GM21528 (cell line): Measurements from ENCODE around the gene TNMD.
"Not testable (repeated sequence)": the region's sequence is repeated elsewhere in the genome, so short reads cannot be mapped to it uniquely, and the experiment has no call there.

ENCODE experiments used
- ATAC-seq: cut with Tn5 transposase; IDR thresholded peaks from one replicate; pipeline ENCODE4 v1.9.1; 2021; ENCODE audit warnings: mild to moderate bottlenecking, moderate library complexity; ENCODE audit not compliant: unreplicated experiment, low FRiP score

TNMD gene

DNA sequence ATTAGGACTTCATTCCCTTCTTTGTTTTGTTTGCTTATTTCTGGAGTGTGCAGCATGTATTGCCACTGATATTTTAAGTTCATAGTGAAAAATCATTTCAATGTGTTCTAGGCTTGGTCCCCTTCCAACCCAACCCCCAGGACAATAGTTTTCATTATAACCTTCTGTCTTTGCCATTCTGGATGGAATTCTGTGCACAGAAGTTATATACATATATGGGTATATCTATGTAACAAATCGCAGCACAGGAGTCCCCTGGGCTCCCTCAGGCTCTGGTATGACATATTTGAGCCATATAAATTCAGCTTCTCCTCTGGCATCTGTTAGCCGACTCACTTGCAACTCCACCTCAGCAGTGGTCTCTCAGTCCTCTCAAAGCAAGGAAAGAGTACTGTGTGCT, at the start of gene TNMD:
TSS of gene TNMD (plus strand) at position 326 of the 400 bp plus-strand sequence. CDS start 83 bp downstream, outside the sequence.
- no peak for ATAC-seq

DNA sequence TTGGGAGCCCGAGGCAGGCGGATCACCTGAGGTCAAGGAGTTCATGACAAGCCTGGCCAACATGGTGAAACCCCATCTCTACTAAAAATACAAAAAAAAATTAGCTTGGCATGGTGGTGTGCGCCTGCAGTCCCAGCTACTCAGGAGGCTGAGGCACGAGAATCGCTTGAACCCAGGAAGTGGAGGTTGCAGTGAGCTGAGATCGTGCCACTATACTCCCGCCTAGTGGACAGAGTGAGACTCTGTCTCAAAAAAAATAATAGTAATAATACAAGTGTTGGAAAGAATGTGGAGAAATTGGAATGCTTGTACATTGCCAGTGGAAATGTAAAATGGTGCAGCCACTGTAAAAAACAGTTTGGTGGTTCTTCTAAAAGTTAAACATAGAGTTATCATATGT, 19.2 kb upstream of the TNMD start:
- not testable (repeated sequence) for ATAC-seq

DNA sequence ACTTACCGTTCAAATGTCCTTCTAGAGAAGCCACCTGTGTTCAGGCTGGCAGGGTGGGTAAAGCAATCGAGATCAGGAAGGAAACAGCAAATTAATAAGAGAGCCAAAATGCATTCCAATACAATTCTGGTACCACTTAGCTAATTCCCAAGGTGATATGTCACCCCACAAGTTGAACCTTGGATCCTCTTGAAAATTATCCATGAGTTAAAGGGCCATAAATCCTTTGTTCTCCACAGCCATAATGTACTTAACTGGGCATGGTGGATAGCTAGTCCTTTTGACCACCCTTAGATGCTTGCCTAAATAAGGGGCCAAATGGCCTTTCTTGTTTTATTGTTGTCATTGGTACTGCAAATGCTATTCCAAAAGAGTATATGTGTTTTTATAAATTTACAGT, 2.0 kb downstream of the TNMD start:
- no peak for ATAC-seq

DNA sequence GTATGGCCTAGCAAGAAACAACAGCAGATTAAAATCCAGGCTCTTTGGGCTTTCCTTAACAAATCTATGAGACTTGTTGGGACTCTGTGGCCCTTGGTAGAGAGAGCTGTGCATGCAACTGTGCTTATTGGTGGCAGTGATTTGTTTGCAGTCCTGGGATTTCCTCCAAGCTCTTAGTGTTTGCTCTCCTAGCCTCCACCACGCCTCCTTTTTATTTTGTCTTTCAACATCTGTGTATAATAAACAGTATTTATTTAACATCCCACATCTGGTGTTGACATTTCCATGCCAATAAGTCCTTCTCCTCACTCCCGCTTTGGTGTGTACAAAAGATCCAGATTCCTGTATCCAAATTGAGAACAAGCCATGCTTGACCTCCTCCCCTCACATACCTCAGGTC, 3.1 kb downstream of the TNMD start:
- no peak for ATAC-seq

DNA sequence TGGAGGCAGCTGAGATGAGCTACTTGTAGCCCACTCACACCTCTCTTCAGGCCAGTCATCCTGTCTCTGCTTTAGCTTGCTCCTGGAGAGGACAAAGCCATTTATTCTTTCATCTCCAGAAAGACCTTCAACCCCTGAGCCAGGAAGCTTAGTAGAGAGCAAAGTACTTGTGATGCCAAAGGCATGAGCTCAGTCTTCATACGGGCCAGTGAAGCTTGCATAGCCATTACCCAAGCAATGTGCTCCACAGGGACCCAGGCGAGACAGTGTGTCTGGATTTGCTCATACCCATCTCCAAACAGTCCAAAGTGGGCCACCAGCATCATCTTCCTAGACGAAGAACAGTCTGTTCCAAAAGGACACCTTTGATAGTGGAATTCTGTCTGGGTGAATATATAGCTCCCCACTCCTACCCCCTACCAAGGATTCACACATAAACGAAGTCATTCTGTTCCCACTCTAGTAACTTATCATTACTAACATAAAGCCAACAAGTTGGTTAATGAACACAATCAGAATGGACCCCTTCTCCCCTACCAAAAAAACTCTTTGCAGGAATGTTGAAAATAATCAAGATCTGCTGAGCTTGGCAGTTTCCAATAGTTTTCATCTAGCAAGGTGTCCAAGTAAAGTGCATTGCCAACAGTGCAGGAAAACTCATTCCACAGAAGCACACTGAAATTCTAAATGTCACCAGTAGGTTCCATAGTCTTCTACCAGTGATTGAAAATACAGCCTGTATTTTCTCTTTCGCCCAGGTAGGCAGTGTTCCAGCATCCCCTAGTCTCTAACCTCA, 6.7 kb downstream of the TNMD start:
- no peak for ATAC-seq

DNA sequence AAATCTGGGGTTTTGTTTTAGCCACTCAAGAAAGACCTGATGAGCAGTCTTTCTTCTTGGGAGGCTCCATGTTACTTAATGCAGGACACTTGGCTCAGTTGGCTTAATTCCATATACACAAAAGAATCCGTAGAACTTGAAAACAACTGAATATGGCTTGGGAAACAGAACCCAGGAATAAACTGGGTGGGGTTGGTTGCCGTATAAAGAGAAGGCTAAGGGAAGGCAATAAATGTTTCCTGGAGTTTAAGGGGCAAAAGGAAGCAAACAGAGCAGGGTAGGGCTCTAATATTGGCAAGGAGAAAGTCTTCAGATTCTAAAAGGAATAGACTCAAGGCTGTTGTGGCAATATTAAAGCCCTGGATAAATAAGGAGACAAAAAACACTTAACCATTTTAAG, 8.4 kb downstream of the TNMD start:
- ATAC-seq, result no peak

DNA sequence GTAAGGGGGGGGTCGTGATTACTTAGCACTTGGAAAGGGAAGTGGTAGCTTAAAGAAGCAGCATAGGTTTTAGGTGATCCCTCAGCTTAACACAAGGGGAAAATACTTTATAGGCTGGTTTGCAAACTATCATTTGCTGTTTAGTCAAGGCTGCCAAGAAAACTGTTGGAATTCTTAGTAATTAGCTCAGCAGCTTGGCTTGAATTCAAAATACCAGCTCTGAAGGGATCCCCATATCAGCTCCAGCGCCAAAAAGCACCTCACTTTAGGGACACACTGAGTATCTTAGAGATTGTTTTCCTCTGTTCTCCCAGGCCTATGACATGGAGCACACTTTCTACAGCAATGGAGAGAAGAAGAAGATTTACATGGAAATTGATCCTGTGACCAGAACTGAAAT, 8.8 kb downstream of the TNMD start:
- no peak for ATAC-seq

DNA sequence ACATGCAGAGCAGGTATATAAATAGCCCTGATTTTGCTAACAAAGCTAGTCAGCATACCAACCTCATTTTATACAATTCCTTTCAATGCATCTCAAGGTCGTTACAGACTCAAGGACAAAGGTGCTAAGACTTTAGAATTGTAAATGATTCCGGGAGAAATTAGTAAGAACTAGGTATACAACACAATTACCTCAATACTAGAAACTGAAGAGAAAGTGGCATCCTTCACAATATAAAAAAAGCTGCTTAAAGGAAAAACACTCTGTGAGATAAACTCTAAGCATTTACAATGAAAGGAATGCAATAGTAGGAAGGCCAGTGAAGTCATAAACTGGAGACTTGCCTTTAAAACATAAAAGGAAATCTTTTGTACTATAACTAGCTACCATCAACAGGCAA, 11.9 kb downstream of the TNMD start:
- no peak for ATAC-seq

DNA sequence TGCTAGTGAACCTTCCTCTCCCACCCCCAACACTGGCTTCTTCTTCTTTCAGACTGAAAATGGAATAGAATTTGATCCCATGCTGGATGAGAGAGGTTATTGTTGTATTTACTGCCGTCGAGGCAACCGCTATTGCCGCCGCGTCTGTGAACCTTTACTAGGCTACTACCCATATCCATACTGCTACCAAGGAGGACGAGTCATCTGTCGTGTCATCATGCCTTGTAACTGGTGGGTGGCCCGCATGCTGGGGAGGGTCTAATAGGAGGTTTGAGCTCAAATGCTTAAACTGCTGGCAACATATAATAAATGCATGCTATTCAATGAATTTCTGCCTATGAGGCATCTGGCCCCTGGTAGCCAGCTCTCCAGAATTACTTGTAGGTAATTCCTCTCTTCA, 14.7 kb downstream of the TNMD start:
- ATAC-seq, result no peak

DNA sequence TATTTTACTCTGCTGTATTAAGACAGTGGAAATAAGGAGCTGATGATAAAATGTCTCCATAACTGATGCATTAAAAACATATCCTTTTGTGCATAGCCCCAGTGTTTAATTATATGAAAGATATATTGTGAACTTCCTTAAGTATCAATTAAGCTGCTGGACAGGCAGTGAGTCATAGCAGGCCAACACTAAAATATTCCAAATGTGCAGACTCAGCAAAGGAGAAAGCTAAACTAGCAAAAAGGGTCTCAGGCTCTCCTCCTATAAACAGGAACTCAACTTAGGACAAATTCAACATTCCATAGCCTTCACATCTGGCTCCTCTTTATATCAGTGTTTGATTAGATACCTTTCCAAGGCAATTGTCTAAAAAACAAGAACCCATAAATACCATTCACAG, 15.6 kb downstream of the TNMD start:
- ATAC-seq, result no peak

DNA sequence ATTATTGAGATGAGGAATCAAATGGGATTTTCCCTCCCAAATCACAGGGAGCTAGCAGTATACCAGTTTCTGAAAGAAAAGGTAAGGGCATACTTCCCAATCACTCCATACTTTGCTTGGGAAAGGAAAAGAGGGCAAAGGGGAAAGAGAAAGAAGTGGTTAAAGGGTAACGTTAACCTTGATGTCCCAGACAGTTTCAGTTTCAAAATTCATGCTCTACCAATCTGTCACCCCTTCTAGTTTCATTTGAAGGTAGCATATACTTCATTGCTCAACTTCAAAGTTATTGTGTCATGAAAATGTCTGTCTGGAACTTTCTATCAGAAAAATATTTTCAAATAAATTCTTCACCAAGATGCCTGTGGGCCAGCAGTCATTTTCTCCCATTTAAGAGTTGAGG, 16.0 kb downstream of the TNMD start:
- ATAC-seq, result no peak

DNA sequence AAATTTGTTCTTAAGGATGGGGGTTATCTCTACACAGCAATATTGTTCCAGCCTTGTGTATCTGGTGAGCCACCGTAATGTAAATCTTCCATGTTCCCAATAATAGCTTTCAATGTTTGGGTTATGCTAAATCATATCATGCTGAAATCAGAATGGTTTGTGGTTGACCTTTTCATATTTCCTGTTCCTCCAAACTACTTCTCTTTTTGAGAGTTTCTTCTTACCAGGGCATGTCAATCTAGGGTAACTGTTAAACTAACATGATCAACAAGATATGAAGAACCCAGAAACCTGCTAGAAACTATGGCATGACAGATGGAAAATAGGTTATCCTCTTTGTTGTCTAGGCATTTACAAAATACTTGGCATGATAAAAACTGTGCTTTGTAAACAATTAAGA, 22.0 kb downstream of the TNMD start:
- no peak for ATAC-seq

DNA sequence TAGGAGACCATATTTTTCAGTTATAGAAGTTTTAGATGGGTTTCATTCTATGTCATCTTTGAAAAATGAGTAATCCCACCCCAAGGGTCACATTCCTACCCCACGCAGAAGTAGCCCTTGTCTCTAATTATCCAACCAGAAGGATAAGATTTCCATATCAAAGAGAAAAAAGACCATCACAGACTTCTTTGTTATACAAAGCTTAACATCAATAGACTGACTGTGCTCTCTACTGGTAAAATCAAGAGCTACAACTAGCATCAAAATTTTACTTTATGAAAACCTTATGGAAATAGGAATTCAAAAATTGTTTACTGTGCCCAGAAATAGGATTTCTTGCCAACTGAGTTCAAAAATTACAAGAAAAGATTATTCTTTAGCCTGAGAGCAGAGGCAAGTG, 24.9 kb downstream of the TNMD start:
- ATAC-seq, result no peak

DNA sequence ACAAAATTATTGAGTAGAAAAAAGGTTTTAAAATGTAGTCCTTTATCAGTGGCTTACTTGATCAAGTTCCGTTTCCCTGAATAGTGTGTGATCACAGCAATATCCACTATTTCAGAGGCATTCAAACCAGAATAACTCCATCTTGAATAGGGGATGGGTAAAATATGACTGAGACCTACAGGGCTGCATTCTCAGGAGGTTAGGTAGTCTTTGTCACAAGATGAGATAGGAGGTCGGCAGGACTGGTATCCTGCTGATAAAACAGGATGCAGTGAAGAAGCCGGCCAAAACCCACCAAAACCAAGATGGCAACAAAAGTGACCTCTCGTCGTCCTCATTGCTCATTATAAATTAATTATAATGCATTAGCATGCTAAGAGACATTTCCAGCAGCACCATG, 27.2 kb downstream of the TNMD start:
- no peak for ATAC-seq

DNA sequence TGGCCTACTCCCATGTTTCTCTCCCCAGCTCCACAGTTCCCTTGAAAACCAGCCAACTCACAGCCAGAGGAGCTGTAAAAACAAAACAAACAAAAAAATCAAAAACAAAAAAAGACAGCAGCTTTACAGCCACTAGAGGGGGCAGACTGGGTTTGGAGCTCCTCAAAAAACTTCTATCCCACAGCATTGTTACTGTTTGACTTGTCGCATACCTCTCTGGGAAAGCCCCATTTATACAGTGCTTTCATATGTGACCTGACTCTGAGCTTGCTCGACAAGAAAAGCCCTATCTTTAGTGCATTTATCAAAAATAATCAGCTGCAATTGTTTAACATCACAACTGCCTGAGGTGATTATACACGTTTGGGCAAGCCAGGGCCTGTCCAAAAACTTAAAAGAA, 30.3 kb downstream of the TNMD start:
- ATAC-seq, result peak; percentile 94

DNA sequence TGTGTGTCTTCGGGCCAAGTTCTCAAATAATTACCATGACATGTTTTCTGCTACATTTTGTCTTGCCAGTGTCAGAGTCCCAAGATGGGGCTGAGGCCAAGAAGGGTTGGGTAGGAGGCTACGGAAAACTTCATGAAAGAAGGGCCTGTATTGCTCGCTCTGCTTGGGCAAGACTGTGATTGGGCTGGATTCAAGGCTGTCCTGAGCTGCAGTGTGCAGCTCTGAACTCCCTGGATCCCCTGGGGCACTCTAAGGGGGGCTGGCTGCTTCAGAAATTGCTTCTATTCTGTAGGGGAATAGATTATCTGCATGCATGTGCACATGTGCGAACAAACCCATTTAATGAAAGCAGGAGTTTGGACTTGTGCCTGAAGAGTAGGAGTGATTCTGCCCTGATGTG, 38.3 kb downstream of the TNMD start:
- no peak for ATAC-seq

DNA sequence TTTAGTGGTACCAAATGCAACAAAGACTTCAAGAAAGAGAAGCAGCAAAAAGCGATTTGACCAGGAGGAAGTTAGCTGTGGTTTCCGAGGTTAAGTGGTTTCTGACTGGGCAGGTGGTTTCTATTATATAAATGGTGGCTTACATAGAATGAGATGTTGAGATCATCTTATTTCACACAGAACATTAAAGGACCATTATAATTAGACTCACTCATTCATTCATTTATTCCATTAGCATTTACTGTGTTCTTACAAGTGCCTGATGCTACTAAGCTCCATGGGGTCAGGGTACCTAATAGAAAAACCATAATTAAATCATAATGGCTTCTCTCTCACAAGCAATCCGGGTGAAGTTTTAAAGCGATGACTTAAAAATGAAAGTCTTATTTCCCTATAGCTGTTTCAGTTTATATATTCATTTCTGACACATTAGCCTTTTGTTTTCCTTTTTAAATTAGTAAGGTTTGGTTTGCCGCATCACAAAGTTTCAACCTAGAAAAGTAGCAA, 41.3 kb downstream of the TNMD start:
- ATAC-seq, result peak; percentile 97

DNA sequence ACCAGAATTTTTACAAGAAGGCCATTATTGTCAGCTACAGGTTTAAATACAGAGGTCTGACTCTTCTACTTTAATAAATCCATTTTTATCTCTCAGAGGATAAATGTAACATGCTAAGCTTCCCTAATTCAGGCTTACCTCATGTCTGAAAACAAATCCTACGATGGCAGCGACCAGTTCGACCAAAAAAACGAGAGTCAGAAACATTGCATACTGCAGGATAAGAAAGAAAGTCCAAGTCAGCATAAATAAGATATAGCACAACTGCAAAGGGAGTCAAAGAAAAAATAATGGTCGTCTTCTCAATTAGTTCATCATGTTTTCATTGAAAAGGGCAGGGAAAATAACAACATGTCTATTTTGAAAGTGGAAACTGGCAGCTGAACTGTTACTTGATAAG, 50.3 kb downstream of the TNMD start:
- ATAC-seq, result no peak

DNA sequence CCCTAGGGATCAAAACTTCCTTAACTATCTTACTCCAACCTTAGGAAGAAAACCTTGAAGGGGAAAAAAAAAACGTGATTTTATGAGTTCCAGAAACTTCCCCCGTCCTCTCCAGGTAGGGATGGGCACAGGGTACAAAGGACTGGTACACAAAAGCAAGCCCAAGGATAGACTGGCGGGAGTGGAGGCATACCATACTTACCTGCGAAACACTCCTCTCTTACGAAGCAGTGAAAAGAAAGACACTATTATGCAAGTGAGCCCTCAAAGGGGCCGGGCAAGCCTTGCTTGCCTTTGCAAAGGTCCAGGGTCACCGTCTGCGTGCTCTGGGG, 51.2 kb downstream of the TNMD start:
- no peak for ATAC-seq

DNA sequence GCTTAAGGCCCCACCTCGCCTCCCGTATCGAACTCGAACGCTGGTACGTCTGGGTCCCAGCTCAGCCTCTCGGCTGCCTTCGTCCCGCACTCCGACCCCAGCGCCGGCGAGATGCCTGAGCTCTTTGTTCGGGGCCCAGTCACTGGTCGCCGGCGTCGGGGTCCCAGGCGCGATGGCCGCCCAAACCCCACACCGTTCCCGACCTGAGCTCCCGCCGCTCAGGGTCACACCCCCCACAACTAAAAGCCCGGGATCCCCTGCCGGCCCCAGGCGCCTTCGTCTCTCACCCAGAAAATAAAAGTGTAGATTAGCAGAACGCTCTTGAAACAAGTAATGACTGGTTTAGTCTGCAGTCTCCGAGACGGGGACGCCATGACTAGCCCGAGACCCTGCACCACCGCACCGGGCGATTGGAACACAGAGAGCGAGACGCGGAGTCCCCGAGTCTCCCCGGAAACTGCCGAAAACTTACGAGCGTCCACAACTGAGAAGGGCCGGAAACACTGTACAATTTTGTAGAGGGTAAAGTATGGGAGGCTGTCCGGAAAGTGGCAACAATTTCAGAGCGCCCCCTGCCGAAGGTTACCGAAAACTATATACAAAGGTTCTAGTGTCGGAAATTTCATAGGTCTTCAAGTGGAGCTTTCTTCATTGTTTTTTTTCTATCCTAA, 51.7 kb downstream of the TNMD start, which contains the start of gene TSPAN6:
TSS of gene TSPAN6 (minus strand) at position 486 of the 671 bp plus-strand sequence. CDS start at position 374, 112 bp downstream.
- peak; percentile 72 for ATAC-seq

DNA sequence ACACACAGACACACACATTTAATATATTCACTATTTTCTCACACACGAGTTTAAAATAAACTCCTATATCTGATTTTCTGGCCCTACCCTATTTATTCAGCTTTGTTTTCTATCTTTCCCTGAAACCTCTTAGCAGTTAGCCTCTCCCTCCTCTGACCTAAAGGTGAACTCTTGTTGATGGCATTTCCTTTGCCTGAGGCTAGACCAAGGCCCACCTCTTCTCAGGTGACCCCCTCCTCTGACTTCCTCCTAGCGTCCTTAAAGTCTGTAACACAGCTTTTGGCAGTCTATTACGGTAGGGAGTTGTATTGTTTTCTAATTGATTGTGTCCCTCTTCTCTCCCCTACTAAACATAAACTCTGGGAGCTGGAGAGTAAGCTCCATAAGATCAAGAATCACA, 57.6 kb downstream of the TNMD start:
- ATAC-seq, result no peak

DNA sequence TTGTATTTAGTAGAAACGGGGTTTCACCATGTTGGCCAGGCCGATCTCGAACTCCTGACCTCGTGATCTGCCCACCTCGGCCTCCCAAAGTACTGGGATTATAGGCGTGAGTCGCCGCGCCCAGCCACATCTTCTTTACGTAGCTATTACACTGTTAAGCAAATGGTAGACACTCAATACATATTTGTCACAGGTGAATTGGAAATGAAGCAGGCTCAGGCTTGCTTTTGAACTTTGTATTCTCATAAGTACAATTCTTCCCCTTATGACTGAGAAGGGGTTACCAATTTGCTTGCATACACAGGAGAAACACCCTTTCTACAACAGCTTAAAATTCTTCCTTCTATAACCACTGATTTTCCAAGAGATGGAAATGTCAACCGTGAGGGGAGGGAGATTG, 58.5 kb downstream of the TNMD start:
- ATAC-seq, result no peak
